Loucy (cell line): ENCODE results near the gene GGT5.
"Not testable (repeated sequence)": the region's sequence is repeated elsewhere in the genome, so short reads cannot be mapped to it uniquely, and the experiment has no call there.

Experiments used
- CTCF ChIP-seq: fragments of 200-600 bp; sonication (generic); conservative IDR thresholded peaks from 2 replicates; pipeline ENCODE4 v1.5.1; 2014; ENCODE audit warnings: mild to moderate bottlenecking, antibody characterized with exemption, low read length
- EZH2phosphoT487 ChIP-seq: fragments of 200-600 bp; IDR thresholded peaks from 2 replicates; pipeline ENCODE4 v1.6.1; 2018; ENCODE audit warnings: antibody characterized with exemption, mild to moderate bottlenecking, moderate library complexity, borderline replicate concordance

GRCh38 chr22:24256736-24257135 is 11.9 kb upstream of the GGT5 start:
- not testable (repeated sequence) for TF ChIP-seq CTCF, EZH2phosphoT487
